Hepatocyte (in vitro differentiated cells): Measurements from ENCODE around the gene TOMM70. TPM values are rescaled to one million over a fixed set of nuclear protein-coding genes. Genes with fewer than 3 reads are reported as not detected.

Source experiments
- DNase-seq: peaks from one replicate; pipeline ENCODE4 v3.0.0-alpha.2; 2016; ENCODE audit warnings: low spot score
- H2AFZ ChIP-seq: fragments of 200-600 bp; sonication (generic); 2 replicates; pipeline ENCODE4 v1.6.0; 2016; ENCODE audit warnings: antibody characterized with exemption, mild to moderate bottlenecking
- H3K27ac ChIP-seq: fragments of 200-600 bp; sonication (generic); 2 replicates; pipeline ENCODE4 v1.5.1; 2016; ENCODE audit warnings: mild to moderate bottlenecking
- H3K27me3 ChIP-seq: fragments of 200-600 bp; sonication (generic); 2 replicates; pipeline ENCODE4 v1.6.1; 2016
- H3K36me3 ChIP-seq: fragments of 200-600 bp; sonication (generic); replicated peaks from 2 replicates; pipeline ENCODE4 v1.5.1; 2016; ENCODE audit warnings: low read depth; ENCODE audit not compliant: insufficient read depth
- H3K4me1 ChIP-seq: fragments of 200-600 bp; sonication (generic); 2 replicates; pipeline ENCODE4 v1.5.1; 2016; ENCODE audit warnings: mild to moderate bottlenecking, moderate library complexity; ENCODE audit not compliant: insufficient read depth
- H3K4me2 ChIP-seq: fragments of 200-600 bp; sonication (generic); 2 replicates; pipeline ENCODE4 v1.6.0; 2016
- H3K4me3 ChIP-seq: fragments of 200-600 bp; sonication (generic); 2 replicates; pipeline ENCODE4 v1.5.1; 2016; ENCODE audit warnings: mild to moderate bottlenecking
- H3K79me2 ChIP-seq: fragments of 200-600 bp; sonication (generic); 2 replicates; pipeline ENCODE4 v1.6.0; 2017; ENCODE audit warnings: mild to moderate bottlenecking
- H3K9me2 ChIP-seq: fragments of 200-600 bp; sonication (generic); replicated peaks from 2 replicates; pipeline ENCODE4 v1.6.0; 2017; ENCODE audit warnings: mild to moderate bottlenecking; ENCODE audit not compliant: insufficient read depth
- H3K9me3 ChIP-seq: fragments of 200-600 bp; sonication (generic); 2 replicates; pipeline ENCODE4 v1.5.1; 2016; ENCODE audit warnings: low read depth, mild to moderate bottlenecking
- H4K20me1 ChIP-seq: fragments of 200-600 bp; sonication (generic); 2 replicates; pipeline ENCODE4 v1.6.0; 2016; ENCODE audit warnings: mild to moderate bottlenecking; ENCODE audit not compliant: insufficient read depth, poor library complexity, severe bottlenecking
- EZH2 ChIP-seq: fragments of 200-600 bp; sonication (generic); IDR thresholded peaks from 2 replicates; pipeline ENCODE4 v1.6.1; 2016; ENCODE audit warnings: antibody characterized with exemption, mild to moderate bottlenecking, borderline replicate concordance
- EZH2phosphoT487 ChIP-seq: fragments of 200-600 bp; sonication (generic); IDR thresholded peaks from one replicate; pipeline ENCODE4 v1.6.1; 2018; ENCODE audit warnings: antibody characterized with exemption, mild to moderate bottlenecking, low read depth, moderate library complexity; ENCODE audit not compliant: unreplicated experiment, severe bottlenecking
- WGBS: methylation state at CpG from one replicate; pipeline ENCODE4 v1.1.6; 2016; ENCODE audit warnings: low lambda C conversion rate; ENCODE audit errors: missing lambda C conversion rate; 5-methylcytosine and 5-hydroxymethylcytosine counted together
- polyA plus RNA-seq: library from polyadenylated mRNA; unstranded; fragments of >200 nt; fragmentation: Nextera tagmentation; extraction: Ambion mirVana; gene quantifications from 2 replicates; pipeline ENCODE4 v1.2.1, GENCODE V29; 2016
- total RNA-seq: library from RNA; depleted of rRNA; stranded (reverse); fragments of >200 nt; gene quantifications from 2 replicates; pipeline ENCODE4 v1.2.3, GENCODE V29; 2014
- TF ChIP-seq, protein P1 (sequence below): fragments of 200-600 bp; sonication (generic); IDR thresholded peaks from 2 replicates; pipeline ENCODE4 v1.5.1; 2016; ENCODE audit warnings: antibody characterized with exemption, mild to moderate bottlenecking; ENCODE audit not compliant: poor library complexity

The TOMM70 gene
- total and polyA plus RNA-seq, 2 experiments from 2014 or later = 23.2 to 75.7 TPM

DNA sequence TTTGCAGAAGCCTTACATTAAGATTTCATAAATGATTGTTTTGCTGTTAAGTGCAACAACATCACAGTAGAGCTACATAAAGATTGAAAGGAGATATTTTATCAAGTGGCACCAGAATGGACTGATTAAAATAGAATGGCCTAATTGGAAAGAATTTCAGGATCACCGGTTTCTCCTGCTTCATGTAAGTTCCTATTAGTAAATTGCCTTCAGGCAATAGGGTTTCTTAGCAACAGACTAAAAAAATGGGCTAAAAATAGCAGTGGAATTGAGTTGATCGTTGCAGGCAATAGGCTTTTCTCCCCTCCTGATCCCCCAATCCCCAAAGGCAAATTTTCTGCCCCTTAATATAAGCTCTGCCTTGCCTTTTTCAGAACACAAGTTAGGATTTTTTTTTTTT, 1.4 kb upstream of the TOMM70 start:
- Histone ChIP-seq H3K4me2 (peak overlapping the region; percentile 87), H3K9me3 (no peaks in the 10 kb centered on the region), H3K9me2 (no peaks in the 10 kb centered on the region), H3K27me3 (no peaks in the 10 kb centered on the region), H3K4me3 (peak overlapping the region; percentile 47), H2AFZ (peak overlapping the region; percentile 67), H4K20me1 (peaks cover 20% of the 10 kb centered on the region), H3K36me3 (no peaks in the 10 kb centered on the region), H3K79me2 (peaks cover 71% of the 10 kb centered on the region), H3K4me1 (peaks cover 12% of the 10 kb centered on the region), H3K27ac (peak overlapping the region; percentile 94)
- TF ChIP-seq EZH2 (no peak), EZH2phosphoT487 (no peak)
- TF ChIP-seq, protein P1, sequence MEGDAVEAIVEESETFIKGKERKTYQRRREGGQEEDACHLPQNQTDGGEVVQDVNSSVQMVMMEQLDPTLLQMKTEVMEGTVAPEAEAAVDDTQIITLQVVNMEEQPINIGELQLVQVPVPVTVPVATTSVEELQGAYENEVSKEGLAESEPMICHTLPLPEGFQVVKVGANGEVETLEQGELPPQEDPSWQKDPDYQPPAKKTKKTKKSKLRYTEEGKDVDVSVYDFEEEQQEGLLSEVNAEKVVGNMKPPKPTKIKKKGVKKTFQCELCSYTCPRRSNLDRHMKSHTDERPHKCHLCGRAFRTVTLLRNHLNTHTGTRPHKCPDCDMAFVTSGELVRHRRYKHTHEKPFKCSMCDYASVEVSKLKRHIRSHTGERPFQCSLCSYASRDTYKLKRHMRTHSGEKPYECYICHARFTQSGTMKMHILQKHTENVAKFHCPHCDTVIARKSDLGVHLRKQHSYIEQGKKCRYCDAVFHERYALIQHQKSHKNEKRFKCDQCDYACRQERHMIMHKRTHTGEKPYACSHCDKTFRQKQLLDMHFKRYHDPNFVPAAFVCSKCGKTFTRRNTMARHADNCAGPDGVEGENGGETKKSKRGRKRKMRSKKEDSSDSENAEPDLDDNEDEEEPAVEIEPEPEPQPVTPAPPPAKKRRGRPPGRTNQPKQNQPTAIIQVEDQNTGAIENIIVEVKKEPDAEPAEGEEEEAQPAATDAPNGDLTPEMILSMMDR = no peak
- peak; percentile 43 for DNase-seq
- WGBS = 3% methylated on average over 2 of the region's 2 CpGs

DNA sequence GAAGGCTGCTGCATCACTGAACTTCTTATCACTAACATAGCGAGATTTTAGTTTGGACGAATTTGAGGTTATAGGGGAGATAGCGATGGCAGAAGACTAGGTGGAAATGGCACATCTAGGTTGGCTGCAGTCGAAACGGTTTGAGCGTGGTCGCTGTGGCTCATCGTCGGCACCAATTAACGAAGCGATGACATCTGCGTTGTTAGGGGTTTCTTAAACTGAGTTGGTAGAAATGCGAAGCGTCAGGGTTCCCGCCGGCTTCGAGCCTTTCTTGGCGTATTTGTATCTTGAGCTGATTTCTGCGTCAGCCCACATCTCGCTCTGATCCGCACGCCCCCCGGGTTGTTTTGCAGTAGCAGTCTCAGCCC, 769 bp upstream of the TOMM70 start:
- Histone ChIP-seq H3K27me3 (no peaks in the 10 kb centered on the region), H2AFZ (peak overlapping the region; percentile 67), H3K4me1 (peaks cover 18% of the 10 kb centered on the region), H3K4me2 (peak overlapping the region; percentile 87), H3K27ac (peak overlapping the region; percentile 94), H4K20me1 (peaks cover 21% of the 10 kb centered on the region), H3K4me3 (peak overlapping the region; percentile 47), H3K79me2 (peaks cover 77% of the 10 kb centered on the region), H3K9me3 (no peaks in the 10 kb centered on the region), H3K9me2 (no peaks in the 10 kb centered on the region), H3K36me3 (no peaks in the 10 kb centered on the region)
- DNase-seq = peak; percentile 51
- WGBS = 2% methylated on average over 23 of the region's 23 CpGs
- TF ChIP-seq EZH2phosphoT487 = no peak
- no peak for TF ChIP-seq EZH2
- TF ChIP-seq, protein P1 = no peak

DNA sequence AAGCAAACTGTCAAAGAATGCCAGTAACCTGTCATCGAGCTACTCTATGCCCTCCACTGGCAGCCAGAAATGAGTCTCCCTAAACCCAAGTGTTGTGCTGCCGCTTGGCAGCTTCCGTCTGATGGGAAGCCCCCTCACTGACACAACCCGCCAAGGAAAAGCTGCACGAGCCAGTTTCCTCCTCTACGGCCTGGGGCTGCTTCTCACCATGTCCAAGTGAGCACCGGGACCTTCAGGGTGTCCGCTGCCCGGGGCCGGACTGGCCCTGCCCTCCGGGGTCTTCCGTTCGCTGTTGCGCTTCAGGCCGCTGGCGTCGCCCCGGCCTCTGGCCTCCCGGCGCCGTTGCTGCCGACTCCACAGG, 490 bp downstream of the TOMM70 start:
- under 1% methylated on average over 22 of the region's 22 CpGs for WGBS
- H3K36me3 ChIP-seq = no peaks in the 10 kb centered on the region
- peak overlapping the region; percentile 94 for H3K27ac ChIP-seq
- peak overlapping the region; percentile 67 for H2AFZ ChIP-seq
- H4K20me1 ChIP-seq = peaks cover 21% of the 10 kb centered on the region
- no peaks in the 10 kb centered on the region for H3K27me3 ChIP-seq
- no peaks in the 10 kb centered on the region for H3K9me3 ChIP-seq
- peaks cover 85% of the 10 kb centered on the region for H3K79me2 ChIP-seq
- H3K9me2 ChIP-seq = no peaks in the 10 kb centered on the region
- peak overlapping the region; percentile 87 for H3K4me2 ChIP-seq
- TF ChIP-seq, protein P1 = no peak
- no peak for TF ChIP-seq EZH2
- H3K4me1 ChIP-seq = peaks cover 19% of the 10 kb centered on the region
- peak; percentile 42 for DNase-seq
- peak overlapping the region; percentile 47 for H3K4me3 ChIP-seq

DNA sequence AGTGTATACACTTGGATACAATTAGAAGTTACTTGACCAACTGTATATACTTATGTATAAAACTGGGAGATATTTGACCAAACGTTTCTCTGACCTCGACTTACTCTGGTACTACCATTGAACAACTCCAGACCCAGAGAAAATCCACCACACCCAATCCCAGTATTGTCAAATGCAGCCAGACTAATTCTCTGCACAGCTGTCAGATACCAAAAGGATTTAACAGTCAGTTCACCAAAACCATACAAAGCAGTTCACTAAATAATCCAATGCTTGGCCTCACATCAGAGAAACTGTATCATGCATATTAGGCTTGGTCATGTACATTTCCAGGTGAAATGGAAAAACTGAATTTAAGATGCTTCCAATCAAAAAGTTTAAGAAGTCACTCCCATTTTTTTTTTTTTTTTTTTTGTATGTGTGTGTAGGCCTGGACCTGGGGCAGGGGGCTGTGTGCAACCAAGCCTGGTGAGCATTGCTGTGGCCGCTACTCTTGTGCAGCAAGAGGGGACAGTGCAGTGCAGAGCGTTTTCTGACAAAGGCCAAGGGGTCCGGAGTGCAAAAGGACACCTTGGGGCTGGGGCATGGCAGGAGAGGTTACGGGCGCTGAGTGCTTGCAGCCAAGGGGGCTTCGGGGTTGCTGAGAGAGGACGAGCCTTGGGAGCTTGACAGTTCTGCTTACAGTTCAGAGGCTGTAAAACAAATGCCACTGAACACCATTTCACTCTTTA, 1.4 kb downstream of the TOMM70 start:
- TF ChIP-seq EZH2 (no peak), EZH2phosphoT487 (no peak)
- TF ChIP-seq, protein P1 = no peak
- Histone ChIP-seq H3K9me2 (no peaks in the 10 kb centered on the region), H2AFZ (no peak overlapping the region), H3K36me3 (no peaks in the 10 kb centered on the region), H4K20me1 (peaks cover 21% of the 10 kb centered on the region), H3K27me3 (no peaks in the 10 kb centered on the region), H3K27ac (peak overlapping the region; percentile 94), H3K79me2 (peaks cover 87% of the 10 kb centered on the region), H3K4me3 (peak overlapping the region; percentile 47), H3K9me3 (no peaks in the 10 kb centered on the region), H3K4me2 (peak overlapping the region; percentile 87), H3K4me1 (peaks cover 19% of the 10 kb centered on the region)
- 59% methylated on average over 9 of the region's 9 CpGs for WGBS
- no peak for DNase-seq
